GM21367 (cell line): ENCODE measurements around the gene PMS2.
"Not testable (repeated sequence)": the region's sequence is repeated elsewhere in the genome, so short reads cannot be mapped to it uniquely, and the experiment has no call there.

ENCODE experiments used
- ATAC-seq: cut with Tn5 transposase; IDR thresholded peaks from one replicate; pipeline ENCODE4 v1.9.1; 2021; ENCODE audit not compliant: unreplicated experiment

PMS2 gene, protein sequence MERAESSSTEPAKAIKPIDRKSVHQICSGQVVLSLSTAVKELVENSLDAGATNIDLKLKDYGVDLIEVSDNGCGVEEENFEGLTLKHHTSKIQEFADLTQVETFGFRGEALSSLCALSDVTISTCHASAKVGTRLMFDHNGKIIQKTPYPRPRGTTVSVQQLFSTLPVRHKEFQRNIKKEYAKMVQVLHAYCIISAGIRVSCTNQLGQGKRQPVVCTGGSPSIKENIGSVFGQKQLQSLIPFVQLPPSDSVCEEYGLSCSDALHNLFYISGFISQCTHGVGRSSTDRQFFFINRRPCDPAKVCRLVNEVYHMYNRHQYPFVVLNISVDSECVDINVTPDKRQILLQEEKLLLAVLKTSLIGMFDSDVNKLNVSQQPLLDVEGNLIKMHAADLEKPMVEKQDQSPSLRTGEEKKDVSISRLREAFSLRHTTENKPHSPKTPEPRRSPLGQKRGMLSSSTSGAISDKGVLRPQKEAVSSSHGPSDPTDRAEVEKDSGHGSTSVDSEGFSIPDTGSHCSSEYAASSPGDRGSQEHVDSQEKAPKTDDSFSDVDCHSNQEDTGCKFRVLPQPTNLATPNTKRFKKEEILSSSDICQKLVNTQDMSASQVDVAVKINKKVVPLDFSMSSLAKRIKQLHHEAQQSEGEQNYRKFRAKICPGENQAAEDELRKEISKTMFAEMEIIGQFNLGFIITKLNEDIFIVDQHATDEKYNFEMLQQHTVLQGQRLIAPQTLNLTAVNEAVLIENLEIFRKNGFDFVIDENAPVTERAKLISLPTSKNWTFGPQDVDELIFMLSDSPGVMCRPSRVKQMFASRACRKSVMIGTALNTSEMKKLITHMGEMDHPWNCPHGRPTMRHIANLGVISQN

DNA sequence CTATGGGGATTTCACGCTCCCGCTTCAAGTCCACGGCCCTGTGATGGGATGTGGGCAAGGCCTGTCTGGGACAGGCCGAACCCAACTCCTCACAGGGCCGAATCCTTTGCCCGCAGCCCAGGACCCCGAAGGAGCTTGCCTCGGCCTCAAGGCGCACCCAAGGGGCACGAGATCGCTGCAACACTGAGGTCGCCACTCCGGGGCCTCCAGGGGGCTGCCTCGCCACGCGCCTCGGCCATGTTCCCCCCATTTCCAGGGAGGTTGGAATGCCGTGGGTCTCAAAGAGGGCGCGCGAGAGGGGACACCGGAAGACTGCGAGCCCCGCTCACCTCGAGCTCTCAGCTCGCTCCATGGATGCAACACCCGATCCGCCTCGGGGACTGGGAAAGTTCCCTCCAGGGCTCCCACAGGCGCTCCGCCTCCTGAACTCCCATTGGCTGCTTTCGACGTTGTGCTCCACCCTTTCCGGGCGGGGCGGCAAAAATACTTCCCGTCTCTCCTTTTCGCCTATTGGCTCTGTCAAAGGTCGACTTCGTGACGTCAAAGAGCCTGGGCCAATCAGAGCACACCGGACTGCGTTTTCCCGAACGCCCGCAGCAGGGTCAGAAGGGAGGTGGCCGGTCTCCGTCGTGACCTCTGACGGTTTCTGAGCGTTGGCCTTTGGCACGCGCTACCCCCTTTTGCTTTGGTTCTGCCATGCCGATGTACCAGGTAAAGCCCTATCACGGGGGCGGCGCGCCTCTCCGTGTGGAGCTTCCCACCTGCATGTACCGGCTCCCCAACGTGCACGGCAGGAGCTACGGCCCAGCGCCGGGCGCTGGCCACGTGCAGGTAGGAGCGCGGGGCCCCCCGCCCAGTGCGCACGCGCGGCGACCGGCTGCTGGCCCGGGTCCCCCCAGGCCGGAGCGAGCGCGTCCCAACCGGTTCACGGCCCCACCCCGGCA, at the start of gene PMS2, which contains the start of gene AIMP2:
Gene PMS2 (minus strand): TSS at position 382 of the 944 bp plus-strand sequence. CDS start 30 bp downstream, at position 352.
Gene AIMP2 (plus strand): TSS at position 605 of the 944 bp plus-strand sequence. CDS start 92 bp downstream, at position 697.
- ATAC-seq: peak; percentile 84

DNA sequence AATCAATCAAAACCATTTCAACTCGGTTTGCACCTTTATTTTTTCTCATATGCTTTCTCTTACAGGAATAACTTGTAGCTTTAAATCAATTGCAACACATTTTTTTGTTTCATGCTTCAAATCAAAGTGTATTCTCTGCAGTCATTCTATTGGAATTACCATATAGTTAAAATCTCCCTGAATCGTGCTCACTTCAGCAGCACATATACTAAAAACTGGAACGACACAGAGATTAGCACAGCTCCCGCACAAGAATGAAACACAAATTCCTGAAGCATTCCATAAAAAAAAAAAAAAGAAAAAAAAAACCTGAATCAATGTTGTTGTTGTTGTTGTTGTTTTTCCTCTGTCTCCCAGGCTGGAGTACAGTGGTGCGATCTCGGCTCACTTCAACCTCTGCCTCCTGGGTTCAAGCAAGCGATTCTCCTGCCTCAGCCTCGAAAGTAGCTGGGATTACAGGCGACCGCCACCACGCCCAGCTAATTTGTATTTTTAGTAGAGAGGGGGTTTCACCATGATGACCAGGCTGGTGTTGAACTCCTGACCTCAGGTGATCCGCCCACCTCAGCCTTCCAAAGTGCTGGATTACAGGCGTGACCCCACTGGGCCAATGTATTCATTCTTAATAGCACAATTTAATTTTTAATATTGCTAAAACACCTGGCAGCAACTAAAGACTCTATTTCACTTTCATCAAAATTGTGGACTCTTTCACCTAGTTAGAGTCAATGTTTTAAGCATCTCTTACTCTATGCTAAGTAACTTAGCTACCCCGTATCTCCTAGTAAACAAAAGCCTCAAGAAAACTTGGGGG, 48.7 kb upstream of the PMS2 start:
- no peak for ATAC-seq

DNA sequence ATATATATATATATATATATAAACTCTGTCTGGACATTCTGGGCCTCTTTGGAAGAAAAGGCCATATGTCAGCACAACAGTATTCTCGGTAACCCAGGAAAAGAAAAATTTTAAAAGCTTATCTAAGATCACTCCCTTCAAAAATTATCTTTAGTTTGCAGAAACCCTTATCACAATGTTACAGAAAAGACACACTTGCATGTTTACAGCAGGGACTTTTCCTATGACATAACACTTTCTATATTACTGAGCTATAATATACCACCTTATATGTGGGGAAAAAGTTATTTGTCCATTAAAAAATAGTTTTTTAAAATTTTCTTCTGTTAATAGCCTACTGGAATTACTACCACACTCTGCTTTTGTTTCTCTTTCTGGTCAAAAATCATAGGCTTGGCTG, 47.8 kb upstream of the PMS2 start:
- ATAC-seq: no peak

DNA sequence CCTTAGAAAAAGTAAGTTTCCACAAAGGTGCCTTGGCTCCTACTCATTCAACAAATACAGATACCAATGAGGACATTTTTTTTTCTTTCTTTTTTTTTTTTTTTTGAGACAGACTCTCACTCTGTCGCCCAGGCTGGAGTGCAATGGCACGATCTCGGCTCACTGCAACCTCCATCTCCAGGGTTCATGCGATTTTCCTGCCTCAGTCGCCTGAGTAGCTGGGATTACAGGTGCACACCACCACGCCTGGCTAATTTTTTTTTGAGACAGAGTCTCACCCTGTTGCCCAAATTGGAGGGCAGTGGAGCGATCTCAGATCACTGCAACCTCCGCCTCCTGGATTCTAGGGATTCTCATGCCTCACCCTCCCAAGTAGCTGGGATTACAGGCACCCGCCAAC, 42.3 kb upstream of the PMS2 start:
- ATAC-seq: not testable (repeated sequence)

DNA sequence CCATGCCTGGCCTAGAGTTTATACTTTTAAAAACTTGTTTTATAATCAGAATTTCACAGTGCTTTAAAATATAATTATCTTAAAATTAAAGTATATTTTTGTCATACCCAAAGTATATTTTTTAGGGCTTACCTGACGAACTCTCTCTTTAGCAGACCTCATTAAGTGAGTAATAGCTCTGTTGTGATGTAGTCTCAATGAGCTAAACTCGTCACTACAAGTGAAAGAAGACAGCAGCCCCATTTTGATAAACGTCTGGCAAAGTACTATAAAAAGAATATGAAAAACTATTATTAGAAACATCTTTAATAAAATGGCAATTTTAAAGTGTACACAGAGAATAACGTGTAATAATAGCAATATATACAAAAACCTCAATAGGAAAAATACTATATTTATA, 40.9 kb upstream of the PMS2 start:
- no peak for ATAC-seq

DNA sequence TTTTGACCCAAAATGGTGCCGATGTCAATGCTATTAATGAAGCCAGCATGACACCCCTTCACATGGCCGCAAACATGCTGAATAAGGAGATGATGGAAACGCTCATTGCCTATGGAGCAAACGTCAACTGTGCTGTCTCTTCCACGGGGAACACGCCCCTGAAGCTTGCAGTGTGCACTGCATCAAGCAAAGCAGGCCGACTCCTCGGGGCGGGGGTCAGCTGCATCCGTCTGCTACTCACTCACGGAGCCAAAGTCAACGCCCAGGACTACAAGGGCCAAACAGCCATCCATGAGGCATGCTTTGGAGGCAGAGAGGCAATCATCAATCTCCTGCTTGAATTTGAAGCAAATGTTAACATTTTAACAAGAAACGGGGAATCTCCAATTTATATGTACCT, 26.8 kb upstream of the PMS2 start:
- ATAC-seq: no peak

DNA sequence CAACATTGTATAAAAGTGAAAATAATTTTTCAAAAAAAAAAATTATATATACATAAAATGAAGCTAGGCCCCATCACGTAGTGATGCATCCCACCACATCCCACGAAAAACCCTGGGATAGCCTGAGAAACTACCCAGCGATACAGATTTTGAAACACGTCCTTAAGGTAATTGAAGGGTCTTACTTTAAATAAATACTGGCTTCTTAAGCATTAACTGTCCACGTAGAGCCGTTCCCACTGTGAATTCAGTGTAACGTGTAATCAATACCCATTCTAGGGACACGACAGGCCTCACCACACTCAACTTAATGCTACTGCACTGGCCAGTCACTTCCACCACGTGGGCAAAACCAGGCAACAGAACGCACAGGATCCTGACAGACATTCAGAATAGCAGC, 26.3 kb upstream of the PMS2 start:
- no peak for ATAC-seq

DNA sequence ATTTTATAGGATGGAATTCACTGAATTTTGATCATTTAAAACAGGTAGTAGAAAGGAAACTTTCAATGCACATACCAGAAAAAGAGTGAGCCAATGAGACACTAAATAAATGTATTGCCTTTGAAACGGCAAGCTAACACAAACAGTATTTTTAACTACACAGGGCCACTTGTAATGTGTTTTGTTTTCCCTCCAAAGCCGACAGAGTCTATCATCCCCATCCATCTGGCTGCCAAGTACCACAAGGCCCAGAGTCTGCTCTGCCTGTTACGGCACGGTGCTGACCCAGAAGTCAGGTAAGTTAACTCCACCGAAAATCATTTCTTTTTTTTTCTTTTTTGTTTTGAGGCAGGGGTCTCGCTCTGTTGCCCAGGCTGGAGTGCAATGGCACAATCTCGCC, 23.8 kb upstream of the PMS2 start:
- no peak for ATAC-seq

DNA sequence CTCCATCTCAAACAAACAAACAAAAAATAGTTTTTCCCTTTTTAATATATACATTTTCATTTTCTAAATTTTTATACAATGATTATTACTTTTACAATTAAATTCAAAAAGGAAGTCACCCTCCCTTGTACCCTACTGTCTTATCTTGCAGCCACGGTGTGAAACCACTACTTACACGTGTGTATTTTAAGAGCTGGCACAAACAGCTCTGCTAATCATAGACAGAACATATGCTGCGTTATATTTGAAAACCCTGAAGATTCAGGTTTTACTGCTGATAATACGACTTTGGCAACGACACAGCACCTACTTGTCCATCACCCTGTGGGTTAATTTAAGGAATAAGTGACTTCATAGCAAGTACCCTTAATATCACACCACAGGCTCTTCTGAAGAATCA, 23.3 kb upstream of the PMS2 start:
- no peak for ATAC-seq

DNA sequence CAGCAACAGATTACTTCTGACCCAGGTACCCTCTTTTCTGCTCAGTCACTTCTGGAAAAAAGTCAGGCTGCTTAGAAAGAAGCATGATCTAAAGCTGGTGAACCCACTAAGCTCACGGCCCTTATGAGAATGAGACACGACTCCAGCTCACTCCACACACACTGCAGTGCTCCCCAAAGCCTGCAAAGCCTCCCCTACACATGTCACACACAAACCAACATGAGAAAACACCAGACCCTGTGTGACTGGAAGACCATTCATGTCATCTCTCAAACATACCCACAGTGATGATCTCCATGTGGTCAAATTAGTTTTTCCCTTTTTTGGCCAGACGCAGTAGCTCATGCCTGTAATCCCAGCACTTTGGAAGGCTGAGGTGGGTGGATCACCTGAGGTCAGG, 22.7 kb upstream of the PMS2 start:
- no peak for ATAC-seq

DNA sequence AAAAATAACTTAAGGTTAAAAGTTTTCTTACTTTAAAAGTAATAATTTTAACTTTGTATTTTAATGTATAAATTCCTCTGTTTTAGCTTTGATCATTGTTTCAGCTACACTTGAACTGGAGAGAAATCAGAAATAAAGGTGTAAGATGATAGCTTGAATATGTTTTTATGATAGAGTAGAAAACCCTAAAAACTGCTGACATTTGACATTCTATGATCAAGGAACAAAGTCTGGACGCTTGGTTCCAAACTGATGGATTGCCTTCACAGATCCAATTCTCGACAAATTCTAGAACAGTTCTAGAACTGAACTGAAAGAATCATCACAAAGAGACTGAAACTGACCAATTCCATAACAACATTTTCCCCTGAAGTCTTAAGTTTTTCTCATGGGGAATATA, 22.1 kb upstream of the PMS2 start, which contains the start of gene ANKRD61:
Gene ANKRD61 (plus strand): TSS at position 389 of the 400 bp plus-strand sequence. CDS start 0 bp downstream, at position 389.
- ATAC-seq: no peak

DNA sequence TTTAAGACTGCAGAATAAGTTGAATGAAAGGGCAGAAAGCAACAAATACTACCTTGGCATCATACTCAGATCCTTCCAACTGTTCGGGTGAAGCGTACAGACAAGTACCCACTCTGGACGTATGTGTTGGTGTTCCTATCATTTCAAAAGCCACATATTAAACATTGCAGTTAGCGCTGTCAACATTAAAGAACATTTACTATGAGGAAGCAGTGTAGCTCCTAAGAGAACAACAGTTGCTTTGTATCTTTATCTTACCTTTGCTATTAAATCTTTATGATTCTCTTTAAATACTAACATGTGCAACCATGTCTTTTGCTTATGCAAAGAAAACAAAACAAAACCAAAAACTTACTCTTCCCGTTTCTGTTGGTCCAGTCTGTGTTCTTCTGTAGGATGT, 19.7 kb upstream of the PMS2 start:
- no peak for ATAC-seq

DNA sequence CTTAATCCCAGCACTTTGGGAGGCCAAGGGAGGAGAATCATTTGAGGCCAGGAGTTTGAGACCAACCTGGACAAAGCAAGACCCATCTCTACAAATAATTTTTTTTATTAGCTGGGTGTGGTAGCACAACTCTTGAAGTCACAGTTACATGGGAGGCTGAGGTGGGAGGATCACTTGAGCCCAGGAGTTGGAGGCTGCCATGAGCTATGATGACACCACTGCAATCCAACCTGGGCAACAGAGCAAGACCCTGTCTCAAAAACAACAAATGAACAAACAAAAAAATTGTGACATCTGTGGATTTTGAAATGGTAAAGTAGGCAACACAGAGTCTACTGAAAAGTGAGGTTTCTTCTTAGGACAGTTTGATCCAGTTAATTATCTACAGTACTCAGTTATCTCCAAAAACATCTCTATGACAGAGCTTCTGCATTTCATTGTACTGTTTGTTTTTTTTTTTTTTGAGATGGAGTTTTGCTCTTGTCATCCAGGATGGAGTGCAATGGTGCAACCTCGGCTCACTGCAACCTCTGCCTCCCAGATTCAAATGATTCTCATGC, 19.0 kb upstream of the PMS2 start:
- no peak for ATAC-seq

DNA sequence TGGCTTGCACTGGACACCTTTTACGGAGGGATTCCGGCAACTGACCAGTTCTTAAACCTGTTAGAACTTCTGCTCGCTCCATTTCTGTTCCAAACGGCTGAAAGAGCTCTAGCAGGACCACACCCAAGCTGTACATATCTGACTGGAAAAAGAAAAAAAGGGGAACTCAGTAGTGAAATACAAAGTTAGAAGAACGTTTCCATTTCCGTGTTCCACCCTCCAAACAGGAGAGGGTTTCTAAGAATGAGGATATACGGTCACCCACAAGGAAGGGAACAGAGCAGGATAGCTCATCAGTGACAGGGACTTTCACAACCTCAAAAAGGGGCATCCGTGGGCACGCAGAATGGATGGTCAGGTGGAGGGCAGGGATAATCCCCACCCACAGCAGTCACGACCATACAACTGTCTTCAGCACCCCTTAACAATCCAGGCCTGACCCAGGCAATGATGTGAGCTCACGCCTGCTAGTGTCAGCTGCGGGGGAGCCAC, 18.0 kb upstream of the PMS2 start:
- no peak for ATAC-seq

DNA sequence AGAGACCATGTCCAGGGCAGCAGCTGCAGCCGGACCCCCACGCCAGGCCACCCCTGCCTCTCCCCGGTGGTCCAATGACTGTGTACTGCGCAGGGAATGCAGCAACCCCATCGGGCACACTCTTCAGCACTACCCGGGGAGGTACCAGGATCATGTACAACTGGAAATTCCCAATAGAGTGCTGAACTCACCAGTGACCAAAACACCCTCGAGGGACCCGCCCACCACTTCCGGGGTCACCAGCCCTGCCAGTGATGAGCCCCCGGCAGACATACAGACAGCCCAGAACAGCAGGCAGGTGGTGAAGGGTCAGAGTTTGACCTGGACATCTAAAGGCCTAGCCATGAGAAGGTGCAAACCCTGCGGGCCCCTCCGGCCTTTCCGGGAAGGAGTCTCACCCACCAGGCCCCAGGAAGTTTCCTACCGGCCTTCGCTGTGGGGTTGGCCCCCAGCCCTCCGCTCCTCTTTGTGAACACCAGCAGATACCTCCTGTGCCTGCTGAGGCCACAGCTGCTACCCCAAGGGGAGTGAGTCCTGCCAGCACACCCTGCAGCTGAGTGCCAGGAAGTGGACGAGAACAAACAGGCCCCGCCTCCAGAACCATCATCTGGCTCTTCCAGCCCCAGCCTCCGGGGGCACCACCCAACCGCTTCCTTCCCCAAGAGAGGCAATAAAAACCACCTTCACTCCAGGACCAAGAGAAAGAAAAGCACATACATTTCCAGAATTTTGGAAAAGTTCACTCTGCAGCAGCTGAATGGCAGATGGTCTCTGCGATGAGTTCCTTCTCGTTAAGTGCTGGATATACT, 17.4 kb upstream of the PMS2 start:
- peak; percentile 73 for ATAC-seq

DNA sequence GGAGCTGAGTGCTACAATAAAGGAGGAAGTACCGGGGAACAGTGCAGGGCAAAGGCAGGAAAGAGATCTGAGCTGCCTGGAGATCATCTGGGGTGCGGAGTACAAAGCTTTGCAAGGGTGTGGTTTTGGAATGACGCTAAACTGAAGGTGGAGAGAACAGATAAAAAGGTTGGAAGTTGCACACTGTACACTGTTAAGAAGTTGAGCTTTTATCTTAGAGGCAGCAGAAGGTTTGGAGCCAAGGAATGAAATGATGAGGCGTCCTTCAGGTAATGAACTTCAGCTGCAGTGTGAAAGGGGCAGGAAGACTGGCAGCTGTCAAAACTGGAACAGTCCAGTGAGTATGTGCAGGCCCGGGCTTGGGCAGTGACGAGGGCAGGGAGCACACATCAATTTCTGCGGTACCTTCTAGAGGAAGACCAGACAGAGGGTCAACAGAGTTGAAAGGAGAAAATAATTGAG, 15.2 kb upstream of the PMS2 start:
- ATAC-seq: no peak

DNA sequence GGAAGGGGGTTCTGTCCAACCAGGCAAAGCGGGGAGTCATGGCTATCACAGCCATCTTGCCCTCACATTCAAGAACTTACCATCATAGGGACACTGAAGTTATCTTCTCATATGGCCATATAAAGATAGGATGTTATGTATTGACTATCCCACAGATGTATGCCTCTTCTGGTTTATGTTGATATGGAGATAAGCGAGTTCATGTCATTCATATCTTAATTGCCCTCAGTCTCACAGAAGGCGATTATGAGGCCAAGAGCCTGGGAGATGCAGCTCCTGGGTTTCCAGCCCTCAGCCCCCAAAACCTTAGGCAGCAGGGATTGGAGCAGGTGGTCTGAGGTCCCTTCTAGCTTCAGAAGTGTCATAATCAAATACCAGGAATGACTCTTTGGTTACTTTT, 13.9 kb upstream of the PMS2 start:
- ATAC-seq: no peak
